T-helper 2 cell (primary cell): Measurements from ENCODE around the gene TNFRSF13B.
A peak's percentile ranks its signal among the peaks of the same experiment; 100 is the strongest.
"Not testable (repeated sequence)": the region's sequence is repeated elsewhere in the genome, so short reads cannot be mapped to it uniquely, and the experiment has no call there.

Experiments
- DNase-seq, 5 experiments: peaks; one replicate each; pipeline versions ENCODE4 v3.0.0 to v3.0.0-alpha.2; 2012 to 2022
- total RNA-seq, 2 donors: gene quantifications; one replicate each; lab custom pipeline; 2026; lab: John Stamatoyannopoulos, UW

The TNFRSF13B gene
- total RNA-seq, result 0 to 0.54 reads per million in 2 donors

GRCh38 chr17:16971458-16972338, at the start of gene TNFRSF13B:
Gene TNFRSF13B, minus strand, starts transcription at chr17:16972118. Its CDS starts 43 bp downstream, at chr17:16972075.
- DNase-seq, result no peak

GRCh38 chr17:17021194-17021863, 49.4 kb upstream of the TNFRSF13B start:
- no peak for DNase-seq

GRCh38 chr17:17020821-17021193, 48.9 kb upstream of the TNFRSF13B start:
- no peak for DNase-seq

GRCh38 chr17:17019891-17020456, 48.1 kb upstream of the TNFRSF13B start:
- no peak for DNase-seq

GRCh38 chr17:17019430-17019762, 47.5 kb upstream of the TNFRSF13B start:
- DNase-seq, result no peak

GRCh38 chr17:17018612-17019429, 46.9 kb upstream of the TNFRSF13B start:
- DNase-seq, result no peak

- no peak for DNase-seq
Measured at GRCh38 chr17:17018021-17018441, 46.1 kb upstream of the TNFRSF13B start.

- no peak for DNase-seq
Measured at GRCh38 chr17:17017343-17018014, 45.6 kb upstream of the TNFRSF13B start.

- DNase-seq, result peak in 2 of 5 experiments; percentile 30 to 72
Measured at GRCh38 chr17:17016199-17017197, 44.6 kb upstream of the TNFRSF13B start.

- no peak for DNase-seq
Measured at GRCh38 chr17:17015230-17015629, 43.3 kb upstream of the TNFRSF13B start.

- not testable (repeated sequence) for DNase-seq
Measured at GRCh38 chr17:17014748-17015124, 42.8 kb upstream of the TNFRSF13B start.

GRCh38 chr17:17013828-17014747, 42.2 kb upstream of the TNFRSF13B start:
- not testable (repeated sequence) for DNase-seq

- not testable (repeated sequence) for DNase-seq
Measured at GRCh38 chr17:17011043-17011907, 39.4 kb upstream of the TNFRSF13B start.

GRCh38 chr17:17010545-17011034, 38.7 kb upstream of the TNFRSF13B start:
- DNase-seq, result not testable (repeated sequence)

GRCh38 chr17:17009972-17010371, 38.1 kb upstream of the TNFRSF13B start:
- DNase-seq, result not testable (repeated sequence)

- DNase-seq, result not testable (repeated sequence)
Measured at GRCh38 chr17:17008621-17009397, 36.9 kb upstream of the TNFRSF13B start.

GRCh38 chr17:17007891-17008290, 36.0 kb upstream of the TNFRSF13B start:
- DNase-seq, result not testable (repeated sequence)
